Inflammatory macrophage treated with lipopolysaccharide for 1 hour (primary cell): ENCODE measurements around the gene CAMK2A.

ENCODE experiments used
- DNase-seq, 2 donors: peaks; one replicate each; pipeline ENCODE4 v3.0.0-alpha.2; 2020 to 2022

CAMK2A gene

GRCh38 chr5:150299571-150300327, 10.2 kb upstream of the CAMK2A start:
- peak in 1 of 2 donors; percentile 18 for DNase-seq

DNA sequence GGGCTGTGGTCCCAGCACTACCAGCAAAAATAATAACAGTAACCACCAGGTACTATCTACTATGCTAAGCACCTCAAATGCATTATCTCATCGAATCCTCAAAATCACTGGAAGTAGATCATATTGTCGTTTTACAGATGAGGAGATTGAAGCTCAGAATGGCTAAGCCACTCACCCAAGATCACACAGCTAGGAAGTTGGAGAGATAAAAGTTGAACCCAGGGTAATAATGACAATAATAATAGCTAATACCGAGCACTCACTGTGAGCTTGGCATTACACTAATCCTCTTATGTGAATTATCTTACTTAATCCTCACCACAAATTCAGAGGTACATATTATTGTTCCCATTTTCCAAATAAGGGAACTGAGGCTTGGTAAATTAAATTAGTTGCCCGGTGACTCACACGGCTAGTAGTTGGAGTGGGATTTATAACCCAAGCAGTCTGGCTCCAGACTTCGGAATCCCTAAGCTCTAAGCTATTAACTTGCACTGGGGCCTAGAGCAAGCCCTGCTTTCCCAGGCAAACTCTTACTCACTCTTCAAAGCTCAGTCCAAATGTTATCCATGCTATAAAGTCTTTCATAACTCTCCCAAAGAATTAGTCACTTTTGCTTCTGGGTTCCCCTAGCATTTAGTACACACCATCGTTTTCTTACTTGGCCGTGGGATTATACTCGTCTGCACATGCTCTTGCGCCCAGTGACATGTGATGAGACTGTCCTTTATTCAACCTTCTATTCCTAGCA, 9.3 kb upstream of the CAMK2A start:
- DNase-seq, result peak; percentile 6 to 55

DNA sequence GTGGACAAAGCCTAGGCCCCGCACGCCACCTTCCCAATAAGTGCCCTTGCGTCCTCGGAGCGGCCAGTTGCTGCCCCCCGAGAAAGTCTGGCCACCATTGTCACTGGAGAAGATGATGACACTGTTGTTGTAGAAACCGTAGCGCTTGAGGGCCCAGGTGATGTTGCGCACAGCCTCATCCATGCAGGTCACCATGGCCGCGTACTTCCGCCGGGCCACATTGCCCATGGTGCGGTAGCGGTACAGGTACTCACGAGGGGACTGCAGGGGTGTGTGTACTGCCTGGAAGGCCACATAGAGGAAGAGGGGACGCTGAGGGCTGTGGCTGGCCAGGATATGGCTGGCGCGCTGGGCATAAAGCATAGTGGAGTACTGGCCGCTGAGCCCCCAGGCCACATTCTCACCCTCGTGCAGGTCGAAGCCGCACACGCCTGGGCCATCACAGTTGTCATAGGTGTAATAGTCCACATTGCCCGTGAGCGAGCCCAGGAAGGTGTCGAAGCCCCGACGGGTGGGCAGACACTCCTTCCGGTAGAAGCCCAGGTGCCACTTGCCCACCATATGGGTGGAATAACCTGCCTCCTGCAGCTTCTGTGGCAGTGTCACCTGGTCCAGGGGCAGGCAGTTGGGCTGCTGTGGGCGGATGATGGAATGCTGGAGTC, 8.5 kb upstream of the CAMK2A start:
- no peak for DNase-seq

GRCh38 chr5:150297236-150297890, 7.8 kb upstream of the CAMK2A start:
- no peak for DNase-seq

DNA sequence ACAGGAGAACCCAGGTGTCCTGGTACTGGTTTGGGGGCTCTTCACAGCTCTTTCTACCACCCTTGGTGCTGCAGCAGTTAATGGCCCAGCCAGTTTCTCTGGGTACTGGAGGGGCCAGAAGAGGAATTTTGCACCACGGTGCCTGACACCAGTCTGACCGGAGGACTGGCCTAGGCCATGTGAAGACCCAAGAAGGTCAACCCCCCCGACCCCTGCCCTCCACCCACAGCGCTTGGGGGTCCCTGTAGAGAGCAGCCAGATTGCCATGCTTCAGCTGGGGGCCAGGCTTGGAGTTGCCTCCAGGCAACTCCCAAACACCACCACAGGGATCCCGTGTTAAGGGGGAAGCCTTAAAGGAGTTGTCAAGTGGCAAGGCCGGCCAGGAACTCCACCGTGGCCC, 6.9 kb upstream of the CAMK2A start:
- no peak for DNase-seq

DNA sequence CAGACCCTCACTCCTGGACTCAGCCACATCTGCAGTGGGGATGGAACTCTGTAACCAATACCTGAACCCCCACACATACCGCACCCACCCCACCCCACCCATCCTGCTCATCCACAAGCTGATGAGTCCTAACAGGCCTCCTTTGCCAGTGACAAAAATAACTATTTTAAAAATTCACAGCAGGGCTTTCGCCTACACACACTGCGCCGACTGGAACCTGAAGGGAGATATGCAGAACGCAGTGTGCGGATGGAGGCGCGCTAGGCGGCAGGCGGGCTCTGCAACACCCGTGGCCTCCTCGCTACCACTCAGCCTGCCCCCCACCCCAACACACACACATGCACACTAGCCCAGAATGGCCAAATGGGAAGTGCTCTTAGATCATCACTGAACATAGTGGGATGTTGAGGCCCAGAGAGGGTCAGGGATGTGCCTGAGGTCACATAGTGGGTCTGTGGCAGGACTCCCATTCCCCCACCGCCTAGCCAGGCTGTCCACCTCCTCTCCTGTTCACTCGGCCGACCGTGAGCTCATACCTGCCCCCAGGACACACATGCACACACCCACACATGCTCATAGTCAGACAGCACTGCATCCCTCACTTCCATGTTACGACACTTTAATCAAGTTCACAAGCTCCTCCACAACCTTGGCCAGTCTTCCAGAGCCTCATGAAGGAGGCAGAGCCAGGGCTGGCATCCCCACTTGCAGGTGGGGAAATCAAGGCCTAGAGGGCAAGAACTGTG, 6.3 kb upstream of the CAMK2A start:
- no peak for DNase-seq

GRCh38 chr5:150295172-150295634, 5.6 kb upstream of the CAMK2A start:
- DNase-seq, result peak; percentile 69 to 95

GRCh38 chr5:150294551-150295071, 5.0 kb upstream of the CAMK2A start:
- DNase-seq, result no peak

- no peak for DNase-seq
Observed at GRCh38 chr5:150293091-150293941, 3.7 kb upstream of the CAMK2A start.

- no peak for DNase-seq
Observed at GRCh38 chr5:150291388-150292385, 2.1 kb upstream of the CAMK2A start.

GRCh38 chr5:150288791-150289190, 782 bp downstream of the CAMK2A start:
- DNase-seq, result no peak

DNA sequence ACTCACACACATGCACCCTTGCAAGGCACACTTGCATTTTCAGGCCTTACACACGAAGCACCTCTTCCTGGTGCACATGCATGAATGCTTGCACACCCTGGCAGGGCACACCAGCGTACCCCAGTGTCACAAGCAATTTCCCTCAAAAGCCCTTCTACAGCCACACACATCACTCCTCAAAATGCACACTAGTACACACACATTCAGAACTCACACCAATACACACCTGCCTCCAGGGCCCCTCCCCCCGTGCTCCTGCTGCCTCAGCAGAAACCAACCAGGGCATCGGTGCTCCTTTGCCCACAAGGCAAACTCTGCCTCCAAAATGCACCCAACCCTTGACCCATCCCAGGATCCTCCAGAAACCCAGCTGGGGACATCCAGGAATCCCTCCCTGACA, 1.2 kb downstream of the CAMK2A start:
- DNase-seq, result no peak

- no peak for DNase-seq
Observed at GRCh38 chr5:150286820-150287219, 2.8 kb downstream of the CAMK2A start.

DNA sequence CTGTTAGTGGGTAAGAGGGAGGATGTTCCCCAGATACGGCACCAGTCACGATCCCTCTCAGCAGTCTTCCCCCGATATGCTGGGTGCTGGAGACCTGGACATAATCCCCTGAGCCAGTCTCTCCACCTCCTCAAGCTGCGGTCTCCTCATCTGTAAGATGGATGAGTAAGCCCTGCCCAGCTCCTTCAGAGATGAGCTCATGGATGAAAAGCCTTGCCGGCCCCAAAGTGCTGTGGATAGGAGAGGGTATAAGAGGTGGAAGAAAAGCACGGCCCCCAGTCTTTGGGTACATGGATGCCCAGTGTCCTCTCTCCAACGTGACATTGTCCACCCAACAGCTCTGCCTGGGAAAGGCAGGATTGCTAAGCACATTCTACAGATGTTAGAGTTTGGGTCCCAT, 4.5 kb downstream of the CAMK2A start:
- no peak for DNase-seq

GRCh38 chr5:150284311-150284710, 5.3 kb downstream of the CAMK2A start:
- no peak for DNase-seq

DNA sequence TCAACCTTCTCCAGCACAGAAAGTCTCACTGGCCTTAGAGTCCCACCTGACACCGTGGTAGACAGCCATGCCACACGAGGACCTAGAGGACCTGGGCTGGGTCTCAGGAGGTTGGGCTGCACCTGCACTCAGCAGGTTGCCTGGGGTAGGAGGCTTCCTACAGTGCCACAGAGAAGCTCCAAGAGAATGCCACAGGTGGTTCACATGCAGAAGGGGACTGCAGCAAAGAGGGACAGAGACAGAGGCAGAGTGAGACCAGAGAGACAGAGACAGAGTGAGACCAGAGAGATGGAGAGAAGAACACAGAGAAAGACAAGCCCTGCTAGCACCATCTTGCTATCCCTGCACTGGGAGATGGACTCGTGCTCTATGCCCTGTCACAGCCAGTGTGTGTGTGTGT, 5.7 kb downstream of the CAMK2A start:
- no peak for DNase-seq

DNA sequence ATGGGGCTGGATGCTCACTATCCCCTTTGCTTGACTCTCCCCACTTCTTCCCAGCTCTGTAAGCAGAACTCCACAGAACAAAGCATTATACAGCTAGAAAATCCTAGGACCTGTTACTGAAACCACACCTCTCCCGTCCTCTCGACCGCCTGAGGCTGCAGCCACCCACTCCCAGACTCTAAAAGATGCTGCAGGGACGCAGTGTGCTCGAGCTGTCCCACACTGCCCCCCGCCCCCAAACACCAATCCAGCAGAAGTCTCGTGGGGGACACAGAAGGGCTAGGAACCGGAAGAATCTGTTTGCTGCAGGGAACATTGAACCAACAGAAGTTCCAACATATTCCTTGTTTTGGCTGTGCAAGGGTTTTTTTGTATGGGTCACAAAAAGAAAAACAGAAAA, 7.6 kb downstream of the CAMK2A start:
- DNase-seq, result no peak

GRCh38 chr5:150279330-150280020, 10.1 kb downstream of the CAMK2A start:
- DNase-seq, result no peak

- DNase-seq, result no peak
Observed at GRCh38 chr5:150278916-150279315, 10.7 kb downstream of the CAMK2A start.
